HG03439 (cell line): ENCODE results near the gene HLTF.
"Not testable (repeated sequence)": the region's sequence is repeated elsewhere in the genome, so short reads cannot be mapped to it uniquely, and the experiment has no call there.

Experiments used
- ATAC-seq: cut with Tn5 transposase; IDR thresholded peaks from one replicate; pipeline ENCODE4 v1.9.1; 2021; ENCODE audit warnings: mild to moderate bottlenecking, moderate library complexity; ENCODE audit not compliant: unreplicated experiment

HLTF gene

GRCh38 chr3:148992027-148992634, 94.2 kb downstream of the HLTF start:
- ATAC-seq, result peak; percentile 24

DNA sequence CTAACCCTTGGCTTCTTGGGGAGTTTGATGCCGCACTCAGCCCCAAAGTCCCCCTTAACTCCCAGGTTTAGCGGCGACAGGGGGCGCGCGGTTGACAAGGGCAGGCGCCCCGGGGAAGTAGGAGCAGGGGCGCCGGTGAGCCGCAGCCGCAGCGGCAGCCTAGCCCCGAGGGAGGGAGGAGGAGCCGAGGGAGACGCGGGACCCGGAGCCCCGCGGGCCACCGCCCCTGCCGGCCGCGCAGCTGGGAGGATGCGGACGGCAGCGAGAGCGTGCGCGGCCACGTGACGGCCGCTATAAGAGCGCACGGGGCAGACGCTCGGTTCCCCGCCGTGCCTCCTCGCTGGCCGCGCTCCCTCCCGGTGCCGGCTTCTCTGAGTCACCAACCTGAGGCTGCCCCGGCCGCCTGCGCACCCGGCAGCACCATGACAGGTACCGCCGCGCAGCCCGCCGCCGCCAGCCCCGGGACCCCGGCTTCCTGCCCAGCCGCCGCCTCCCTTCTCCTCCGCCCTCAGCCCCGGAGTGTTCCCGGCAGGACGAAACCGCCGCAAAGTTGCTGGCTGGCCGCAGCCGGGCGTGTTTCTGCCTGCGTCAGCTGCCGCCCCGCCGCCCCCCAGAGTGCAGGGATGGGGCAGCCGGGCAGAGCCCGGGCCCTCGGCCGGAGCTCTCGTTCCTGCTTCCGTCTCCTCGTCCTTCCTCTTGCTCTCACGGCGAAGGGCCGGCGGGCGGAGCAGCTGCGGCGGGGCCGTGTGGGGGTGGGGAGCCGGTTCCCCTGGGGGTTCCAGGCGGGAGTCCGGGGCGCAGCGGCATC, 94.9 kb downstream of the HLTF start, which contains the start of gene GYG1:
Gene GYG1 (plus strand): TSS at position 322 of the 808 bp plus-strand sequence. CDS start 101 bp downstream, at position 423.
- peak; percentile 94 for ATAC-seq

- ATAC-seq, result no peak
Measured at GRCh38 chr3:148990236-148990635, 96.1 kb downstream of the HLTF start.

GRCh38 chr3:148987551-148987950, 98.8 kb downstream of the HLTF start:
- not testable (repeated sequence) for ATAC-seq

DNA sequence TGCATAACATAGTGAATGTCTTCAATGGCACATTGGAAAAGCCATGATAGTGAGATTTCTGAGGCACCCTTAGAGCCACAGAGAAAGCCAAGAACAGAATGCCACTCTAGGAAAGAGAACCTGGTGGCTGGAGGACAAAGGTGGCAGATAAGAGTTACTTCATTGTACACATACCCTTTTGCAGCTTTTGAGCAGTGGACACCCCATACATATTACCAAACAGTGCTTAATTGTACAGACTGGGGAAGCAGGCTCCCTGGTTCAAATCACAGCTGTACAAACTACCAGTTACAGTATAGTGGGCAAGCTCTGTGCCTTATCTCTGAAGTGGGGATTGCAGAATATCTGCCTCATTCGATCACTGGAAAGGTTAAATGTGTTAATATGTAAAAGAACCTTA, 105.1 kb downstream of the HLTF start:
- no peak for ATAC-seq
